ENCODE data around the gene KEAP1. TPM values are rescaled to one million over a fixed set of nuclear protein-coding genes. Genes with fewer than 3 reads are reported as not detected.

The KEAP1 gene
- total and polyA plus RNA-seq, 9 of the 15 experiments (the other 6 are each of a cell fraction or from before 2014, with no cell fraction given), result 2.1 to 95.6 (median 64.3) TPM

- TF ChIP-seq BRF2 (IDR thresholded peaks at IDR 0.05; ENCODE audit: borderline replicate concordance, insufficient read depth, insufficient read length), result no peak
- TF ChIP-seq CHCHD3 (CRISPR knock-in tag; IDR thresholded peaks at IDR 0.05), result no peak
- TF ChIP-seq HNRNPH1 (optimal IDR thresholded peaks at IDR 0.05; ENCODE audit: low read depth, low read length), result no peak
- TF ChIP-seq L3MBTL2 (IDR thresholded peaks at IDR 0.05), result peak; percentile 65
- no peak for TF ChIP-seq ZNF444 (CRISPR knock-in tag; IDR thresholded peaks at IDR 0.05)
- no peak for TF ChIP-seq IRF1 (CRISPR knock-in tag; IDR thresholded peaks at IDR 0.05; ENCODE audit: borderline replicate concordance)
- TF ChIP-seq ATF7 (IDR thresholded peaks at IDR 0.05), result no peak
- TF ChIP-seq ZC3H4 (CRISPR knock-in tag; IDR thresholded peaks at IDR 0.05; ENCODE audit: borderline replicate concordance), result no peak
- no peak for TF ChIP-seq MAFF (IDR thresholded peaks at IDR 0.05; ENCODE audit: low read length)
- TF ChIP-seq KLF16 (IDR thresholded peaks at IDR 0.05), result peak; percentile 31; the same call in 1 of the 2 replicates
- TF ChIP-seq TEAD4 (IDR thresholded peaks at IDR 0.05; ENCODE audit: low read length), result no peak
- TF ChIP-seq TEAD4 (CRISPR knock-in tag; IDR thresholded peaks at IDR 0.05; ENCODE audit: borderline replicate concordance), result no peak
- TF ChIP-seq SMARCA4 (IDR thresholded peaks at IDR 0.05), result no peak
- no peak for TF ChIP-seq DACH1 (IDR thresholded peaks at IDR 0.05; ENCODE audit: partially characterized antibody)
- TF ChIP-seq HMGN3 (IDR thresholded peaks at IDR 0.05; ENCODE audit: borderline replicate concordance, extremely low read depth, insufficient read length, low read depth, low read length), result no peak
- no peak for TF ChIP-seq COPS2 (conservative IDR thresholded peaks at IDR 0.05)
- 0 out of 2 replicates have a peak, but pooled peaks have one; percentile 34 for TF ChIP-seq BCOR (IDR thresholded peaks at IDR 0.05)
- no peak for TF ChIP-seq RBM22 (IDR thresholded peaks at IDR 0.05; ENCODE audit: low read depth, low read length, poor library complexity, severe bottlenecking)
- TF ChIP-seq ZNF408 (CRISPR knock-in tag; IDR thresholded peaks at IDR 0.05; ENCODE audit: low read depth), result no peak
- no peak for TF ChIP-seq ZNF274 (IDR thresholded peaks at IDR 0.05; ENCODE audit: borderline replicate concordance, low read depth, low read length)
- TF ChIP-seq ATF1 (CRISPR knock-in tag; IDR thresholded peaks at IDR 0.05), result no peak
- peak; percentile 50 for TF ChIP-seq ATF1 (tag; IDR thresholded peaks at IDR 0.05)
- TF ChIP-seq E2F1 (CRISPR knock-in tag; IDR thresholded peaks at IDR 0.05), result 0 out of 2 replicates have a peak, but pooled peaks have one; percentile 32
- TF ChIP-seq ETV6 (IDR thresholded peaks at IDR 0.05; ENCODE audit: borderline replicate concordance in 1 of 2, low read depth in 2 of 2, low read length in 1 of 2), result no peak
- TF ChIP-seq ETV6 (CRISPR knock-in tag; IDR thresholded peaks at IDR 0.05; ENCODE audit: borderline replicate concordance), result no peak
- TF ChIP-seq SIN3A (IDR thresholded peaks at IDR 0.05; ENCODE audit: borderline replicate concordance in 2 of 2, control insufficient read depth in 1 of 2, low read depth in 2 of 2, low read length in 2 of 2), result no peak
- TF ChIP-seq SP2 (IDR thresholded peaks at IDR 0.05; ENCODE audit: extremely low read depth, low read depth, low read length, poor library complexity, severe bottlenecking), result no peak
Measured at GRCh38 chr19:10505583-10506229, 2.5 kb upstream of the KEAP1 start (continued).

Measured in K562 (cell line).